A549 (cell line): Measurements from ENCODE around the gene PRLR. TPM values are rescaled to one million over a fixed set of nuclear protein-coding genes. Genes with fewer than 3 reads are reported as not detected.
A peak's percentile ranks its signal among the peaks of the same experiment; 100 is the strongest.

ENCODE experiments used
- ATAC-seq, 2 experiments: fragments of 200-7000 bp in 1 of 2; fragments of >200 bp in 1 of 2; cut with Nextera tagmentation in 1 of 2; cut with Tn5 transposase in 1 of 2; 3 replicates each; pipeline versions ENCODE4 v1.8.0 to v1.9.1; 2018 to 2020; ENCODE audit warnings: mild to moderate bottlenecking in 1 of 2, moderate library complexity in 1 of 2
- CTCF ChIA-PET: fragments of 300-600 bp; sonication (Branson Sonifier 250); formaldehyde crosslinking; extraction: SDS; loops from one replicate; lab custom pipeline; 2021; ENCODE audit warnings: antibody characterized with exemption, inconsistent platforms; lab: Yijun Ruan, JAX
- POLR2A ChIA-PET: fragments of 350-600 bp; formaldehyde crosslinking; extraction: SDS; loops from one replicate; lab custom pipeline; 2021; ENCODE audit warnings: antibody characterized with exemption, inconsistent platforms; lab: Yijun Ruan, JAX
- DNase-seq, 2 experiments: peaks; one replicate each; pipeline versions ENCODE4 v3.0.0 to v3.0.0-alpha.2; 2011 to 2016; ENCODE audit warnings: low read depth in 1 of 2, low spot score in 1 of 2
- FAIRE-seq: peaks from 2 replicates; lab custom pipeline; 2011; peaks lifted over from hg19 to GRCh38; lab: Jason Lieb, UNC
- H3K27ac ChIP-seq, 2 experiments: fragments of >200 bp; sonication (Bioruptor Twin); formaldehyde crosslinking; 3 replicates each; pipeline ENCODE4 v1.5.1; 2016 to 2017
- H3K4me1 ChIP-seq: fragments of >200 bp; sonication (Bioruptor Twin); formaldehyde crosslinking; 3 replicates; pipeline ENCODE4 v1.6.1; 2016
- H3K4me2 ChIP-seq: fragments of >200 bp; sonication (Bioruptor Twin); formaldehyde crosslinking; 3 replicates; pipeline ENCODE4 v1.6.1; 2016
- H3K4me3 ChIP-seq: fragments of >200 bp; sonication (Bioruptor Twin); formaldehyde crosslinking; 3 replicates; pipeline ENCODE4 v1.5.1; 2016
- H3K9me3 ChIP-seq: fragments of >200 bp; sonication (Bioruptor Twin); formaldehyde crosslinking; 3 replicates; pipeline ENCODE4 v1.6.1; 2016
- ATOH8 ChIP-seq: fragments of 250-450 bp; sonication (Bioruptor Pico); IDR thresholded peaks from 2 replicates; pipeline ENCODE4 v1.5.0; 2020; ENCODE audit warnings: low read depth, mild to moderate bottlenecking, moderate library complexity
- BHLHE40 ChIP-seq: IDR thresholded peaks from 2 replicates; pipeline ENCODE4 v1.6.1; 2012; ENCODE audit warnings: low read depth, low read length, inconsistent platforms
- CBX2 ChIP-seq: fragments of 200-600 bp; sonication (generic); IDR thresholded peaks from 2 replicates; pipeline ENCODE4 v1.6.1; 2016; ENCODE audit warnings: low read depth, mild to moderate bottlenecking, borderline replicate concordance
- CHD4 ChIP-seq: fragments of 200-600 bp; sonication (generic); IDR thresholded peaks from 2 replicates; pipeline ENCODE4 v1.6.1; 2016; ENCODE audit warnings: antibody characterized with exemption, mild to moderate bottlenecking, borderline replicate concordance
- E2F6 ChIP-seq: IDR thresholded peaks from 2 replicates; pipeline ENCODE4 v1.6.1; 2012; ENCODE audit warnings: low read depth, borderline replicate concordance
- EHF ChIP-seq: fragments of 250-450 bp; sonication (Bioruptor Pico); IDR thresholded peaks from 2 replicates; pipeline ENCODE4 v1.5.0; 2020; ENCODE audit warnings: mild to moderate bottlenecking
- ESRRA ChIP-seq: fragments of 150-350 bp; IDR thresholded peaks from 2 replicates; pipeline ENCODE4 v1.6.1; 2014; ENCODE audit warnings: mild to moderate bottlenecking, low read length, borderline replicate concordance
- HOXA7 ChIP-seq: fragments of 250-450 bp; sonication (Bioruptor Pico); IDR thresholded peaks from 2 replicates; pipeline ENCODE4 v1.5.0; 2020; ENCODE audit warnings: mild to moderate bottlenecking, moderate library complexity
- JUNB ChIP-seq: fragments of >200 bp; sonication (Bioruptor Twin); formaldehyde crosslinking; IDR thresholded peaks from 2 replicates; pipeline ENCODE4 v1.6.1; 2016
- MAFK ChIP-seq: fragments of 450-650 bp; IDR thresholded peaks from 2 replicates; pipeline ENCODE4 v1.6.1; 2014; ENCODE audit not compliant: partially characterized antibody
- MYC ChIP-seq: IDR thresholded peaks from 2 replicates; pipeline ENCODE4 v1.6.1; 2012; ENCODE audit warnings: mild to moderate bottlenecking, inconsistent platforms, low read length, improper control_type of control experiment, borderline replicate concordance
- NFE2L2 ChIP-seq: fragments of 150-350 bp; conservative IDR thresholded peaks from 2 replicates; pipeline ENCODE4 v1.6.1; 2014; ENCODE audit warnings: low read length
- PHF8 ChIP-seq: fragments of 200-600 bp; sonication (generic); IDR thresholded peaks from 2 replicates; pipeline ENCODE4 v1.6.1; 2016; ENCODE audit warnings: low read depth, mild to moderate bottlenecking, antibody characterized with exemption, moderate library complexity, borderline replicate concordance
- POLR2A ChIP-seq: IDR thresholded peaks from 2 replicates; pipeline ENCODE4 v1.6.1; 2012; ENCODE audit warnings: mild to moderate bottlenecking, low read length
- RARB ChIP-seq: fragments of 250-450 bp; sonication (Bioruptor Pico); IDR thresholded peaks from 2 replicates; pipeline ENCODE4 v1.8.0; 2021; ENCODE audit warnings: mild to moderate bottlenecking, moderate library complexity
- RCOR1 ChIP-seq: fragments of 150-350 bp; IDR thresholded peaks from 2 replicates; pipeline ENCODE4 v1.6.1; 2014; ENCODE audit warnings: antibody characterized with exemption, low read length, low read depth
- SMC3 ChIP-seq: fragments of >200 bp; sonication (Bioruptor Twin); formaldehyde crosslinking; IDR thresholded peaks from 3 replicates; pipeline ENCODE4 v1.6.1; 2018; ENCODE audit warnings: inconsistent platforms
- SREBF2 ChIP-seq: fragments of 450-650 bp; IDR thresholded peaks from 2 replicates; pipeline ENCODE4 v1.6.1; 2014; ENCODE audit warnings: mild to moderate bottlenecking, moderate library complexity
- TFCP2L1 ChIP-seq: fragments of 250-450 bp; sonication (Bioruptor Pico); IDR thresholded peaks from 2 replicates; pipeline ENCODE4 v1.5.0; 2021; ENCODE audit warnings: mild to moderate bottlenecking
- TP53 ChIP-seq: fragments of 250-450 bp; sonication (Bioruptor Pico); IDR thresholded peaks from 2 replicates; pipeline ENCODE4 v1.5.0; 2021; ENCODE audit warnings: mild to moderate bottlenecking, moderate library complexity
- USF2 ChIP-seq: fragments of 450-650 bp; IDR thresholded peaks from 2 replicates; pipeline ENCODE4 v1.6.1; 2014; ENCODE audit warnings: antibody characterized with exemption
- WGBS: methylation state at CpG from one replicate; pipeline ENCODE4 v1.1.6; 2017; ENCODE audit errors: missing lambda C conversion rate; 5-methylcytosine and 5-hydroxymethylcytosine counted together
- polyA plus RNA-seq, 4 experiments: library from polyadenylated mRNA; depleted of rRNA in 3 of 4; stranded (reverse); fragments of >200 nt; fragmentation: RNase III in 1 of 4; extraction: RNeasy Plus Mini Kit Qiagen cat#74134 plus additional on column Dnase treatment in 1 of 4; gene quantifications; 2 replicates in 3 of 4; 3 replicates in 1 of 4; pipeline ENCODE4 v1.2.3, GENCODE V29; 2011 to 2017

The PRLR gene
- polyA plus RNA-seq, 2 of the 4 experiments (the other 2 are of a cell fraction) = 0.09 TPM; not detected in 1

- CTCF ChIA-PET = no interaction called here
- no peaks in the 10 kb centered on the region for H3K9me3 ChIP-seq
- FAIRE-seq (no peak), ATAC-seq (no peak), DNase-seq (no peak)
- POLR2A ChIA-PET = no interaction called here
- no peak overlapping the region for H3K4me3 ChIP-seq
- H3K27ac ChIP-seq = no peak overlapping the region
- no peak overlapping the region for H3K4me2 ChIP-seq
- WGBS = 7% methylated on average over 6 of the region's 6 CpGs
- no peaks in the 10 kb centered on the region for H3K4me1 ChIP-seq
- no peak for TF ChIP-seq HOXA7
- TF ChIP-seq RCOR1 = no peak
- no peak for TF ChIP-seq RARB (CRISPR knock-in tag)
- no peak for TF ChIP-seq CHD4
- no peak for TF ChIP-seq SREBF2
Observed at GRCh38 chr5:35032356-35032755, 197.9 kb downstream of the PRLR start.

GRCh38 chr5:35031276-35031675 lies 199.0 kb downstream of the PRLR start:
- POLR2A ChIA-PET = no interaction called here
- TF ChIP-seq USF2 (no peak), PHF8 (no peak), POLR2A (no peak), EHF (CRISPR knock-in tag) (no peak), CHD4 (no peak)
- DNase-seq (no peak), ATAC-seq (no peak), FAIRE-seq (no peak)
- H3K4me1 ChIP-seq = no peaks in the 10 kb centered on the region
- no peak overlapping the region for H3K27ac ChIP-seq
- WGBS = 63% methylated on average over 5 of the region's 5 CpGs
- CTCF ChIA-PET = no interaction called here
- H3K4me3 ChIP-seq = no peak overlapping the region
- H3K9me3 ChIP-seq = no peaks in the 10 kb centered on the region
- H3K4me2 ChIP-seq = no peak overlapping the region

GRCh38 chr5:35030426-35031100 lies 199.7 kb downstream of the PRLR start:
- Histone ChIP-seq H3K4me1 (no peaks in the 10 kb centered on the region), H3K4me3 (no peak overlapping the region), H3K9me3 (no peaks in the 10 kb centered on the region), H3K4me2 (no peak overlapping the region), H3K27ac (no peak overlapping the region)
- CTCF ChIA-PET = no interaction called here
- TF ChIP-seq MAFK = no peak
- TF ChIP-seq RARB (CRISPR knock-in tag) = no peak
- TF ChIP-seq CBX2 = no peak
- no peak for TF ChIP-seq JUNB
- TF ChIP-seq ESRRA = no peak
- TF ChIP-seq NFE2L2 = no peak
- TF ChIP-seq E2F6 = no peak
- no peak for TF ChIP-seq TP53 (CRISPR knock-in tag)
- TF ChIP-seq MYC = no peak
- ATAC-seq = 0 out of 6 replicates have a peak, but pooled peaks of 1 of the 2 experiments have one; percentile 37
- POLR2A ChIA-PET = no interaction called here
- no peak for FAIRE-seq
- WGBS = 54% methylated on average over 10 of the region's 10 CpGs
- DNase-seq = peak in 1 of 2 experiments; percentile 7

- FAIRE-seq = no peak
- 47% methylated on average over 3 of the region's 4 CpGs for WGBS
Observed at GRCh38 chr5:35029333-35029732, 201.0 kb downstream of the PRLR start.

More at GRCh38 chr5:35029333-35029732, 201.0 kb downstream of the PRLR start:
- no peak overlapping the region for H3K4me2 ChIP-seq
- ChIA-PET POLR2A (no interaction called here), CTCF (interaction anchor here (0.6 to 1.1 kb wide), 3 partner anchors 26 to 365 kb away, joined by 3 read pairs; no protein-coding TSS in a partner anchor)
- H3K4me1 ChIP-seq = no peaks in the 10 kb centered on the region
- ATAC-seq = no peak
- TF ChIP-seq CBX2 = no peak
- TF ChIP-seq BHLHE40 = no peak
- TF ChIP-seq ATOH8 (CRISPR knock-in tag) = no peak
- TF ChIP-seq TFCP2L1 (CRISPR knock-in tag) = no peak
- TF ChIP-seq CHD4 = no peak
- no peak for TF ChIP-seq SMC3
- TF ChIP-seq RCOR1 = no peak
- no peaks in the 10 kb centered on the region for H3K9me3 ChIP-seq
- H3K27ac ChIP-seq = no peak overlapping the region
- no peak overlapping the region for H3K4me3 ChIP-seq
- no peak for DNase-seq
